NOMO-1 treated with DMSO at 0.1 percent for 48 hours (cell line): ENCODE results near the gene TRAF3IP1.
"Not testable (repeated sequence)": the region's sequence is repeated elsewhere in the genome, so short reads cannot be mapped to it uniquely, and the experiment has no call there.

Experiments used
- DNase-seq: peaks from one replicate; lab custom pipeline; 2025; ENCODE audit not compliant: unreplicated experiment; lab: John Stamatoyannopoulos, UW

TRAF3IP1 gene

DNA sequence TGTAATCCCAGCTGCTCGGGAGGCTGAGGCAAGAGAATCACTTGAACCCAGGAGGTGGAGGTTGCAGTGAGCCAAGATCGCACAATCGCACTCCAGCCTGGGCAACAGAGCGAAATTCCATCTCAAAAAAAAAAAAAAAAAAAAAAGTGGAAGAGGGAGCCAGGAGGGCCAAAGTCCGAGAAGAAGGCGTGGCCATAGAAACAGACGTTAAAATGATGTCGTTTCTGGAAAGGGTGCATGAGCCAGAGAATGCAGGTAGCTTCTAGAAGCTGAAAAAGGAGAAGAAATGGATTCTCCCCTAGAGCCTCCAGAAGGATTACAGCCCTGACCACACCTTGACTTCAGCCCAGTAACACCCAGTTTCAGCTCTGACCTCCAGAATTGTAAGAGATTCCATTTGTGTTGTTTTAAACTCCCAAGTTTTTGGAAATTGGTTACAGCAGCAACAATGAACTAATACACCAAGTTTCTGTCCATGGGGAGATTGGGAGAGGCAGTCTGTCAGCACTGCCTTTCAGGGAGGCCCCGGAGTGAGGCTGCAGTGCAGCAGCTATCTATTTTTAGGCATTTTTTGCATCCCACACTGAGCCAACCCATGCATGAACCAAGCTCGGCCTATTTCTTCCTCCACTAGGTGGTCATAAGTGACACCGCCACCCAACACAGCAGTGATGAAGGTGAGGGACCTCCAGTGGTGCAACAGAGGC lies 14.2 kb upstream of the TRAF3IP1 start:
- DNase-seq, result no peak

DNA sequence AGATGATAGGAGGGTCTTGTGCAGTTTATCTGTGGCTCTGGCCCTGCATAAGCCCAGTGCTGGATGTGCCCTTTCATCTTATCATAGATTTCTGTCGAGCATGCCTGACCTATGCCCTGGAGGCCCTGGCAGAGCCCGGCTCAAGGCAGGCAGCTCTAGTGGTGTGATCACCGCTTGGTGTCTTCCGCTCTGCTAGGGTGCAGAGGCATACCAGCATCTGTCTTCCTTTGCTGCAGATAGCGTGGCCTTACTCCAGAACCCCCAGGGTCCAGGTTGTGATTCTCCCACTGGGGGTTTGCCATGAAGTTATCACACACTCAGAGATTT lies 13.7 kb upstream of the TRAF3IP1 start:
- no peak for DNase-seq

DNA sequence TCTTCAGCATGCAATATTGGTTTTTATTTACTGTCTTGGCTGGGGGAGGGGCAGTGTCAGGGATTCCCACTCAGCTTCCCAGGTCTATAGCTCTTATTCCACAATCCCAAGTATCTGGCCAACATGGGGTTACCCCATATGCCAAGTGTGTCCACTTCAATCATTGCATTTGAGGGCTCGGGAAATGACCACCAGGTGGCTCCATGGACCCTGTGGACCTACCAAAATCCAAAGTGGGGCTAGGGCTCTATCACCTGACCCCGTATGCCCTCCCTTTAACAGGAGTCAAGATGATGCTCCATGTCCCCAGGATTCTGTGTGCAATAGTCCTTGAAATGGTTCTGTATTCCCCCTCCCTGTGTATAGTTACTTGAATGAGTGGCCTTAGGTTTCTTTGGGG lies 12.1 kb upstream of the TRAF3IP1 start:
- no peak for DNase-seq

DNA sequence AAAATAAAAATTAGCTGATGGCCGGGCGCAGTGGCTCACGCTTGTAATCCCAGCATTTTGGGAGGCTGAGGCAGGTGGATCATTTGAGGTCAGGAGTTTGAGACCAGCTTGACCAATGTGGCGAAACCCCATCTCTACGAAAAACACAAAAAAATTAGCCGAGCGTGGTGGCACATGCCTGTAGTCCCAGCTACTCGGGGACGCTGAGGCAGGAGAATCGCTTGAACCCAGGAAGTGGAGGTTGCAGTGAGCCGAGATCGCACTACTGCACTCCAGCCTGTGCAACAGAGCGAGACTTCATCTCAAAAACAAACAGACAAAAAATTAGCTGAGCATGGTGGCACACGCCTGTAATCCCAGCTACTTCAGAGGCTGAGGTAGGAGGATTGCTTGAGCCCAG lies 9.6 kb upstream of the TRAF3IP1 start:
- not testable (repeated sequence) for DNase-seq

DNA sequence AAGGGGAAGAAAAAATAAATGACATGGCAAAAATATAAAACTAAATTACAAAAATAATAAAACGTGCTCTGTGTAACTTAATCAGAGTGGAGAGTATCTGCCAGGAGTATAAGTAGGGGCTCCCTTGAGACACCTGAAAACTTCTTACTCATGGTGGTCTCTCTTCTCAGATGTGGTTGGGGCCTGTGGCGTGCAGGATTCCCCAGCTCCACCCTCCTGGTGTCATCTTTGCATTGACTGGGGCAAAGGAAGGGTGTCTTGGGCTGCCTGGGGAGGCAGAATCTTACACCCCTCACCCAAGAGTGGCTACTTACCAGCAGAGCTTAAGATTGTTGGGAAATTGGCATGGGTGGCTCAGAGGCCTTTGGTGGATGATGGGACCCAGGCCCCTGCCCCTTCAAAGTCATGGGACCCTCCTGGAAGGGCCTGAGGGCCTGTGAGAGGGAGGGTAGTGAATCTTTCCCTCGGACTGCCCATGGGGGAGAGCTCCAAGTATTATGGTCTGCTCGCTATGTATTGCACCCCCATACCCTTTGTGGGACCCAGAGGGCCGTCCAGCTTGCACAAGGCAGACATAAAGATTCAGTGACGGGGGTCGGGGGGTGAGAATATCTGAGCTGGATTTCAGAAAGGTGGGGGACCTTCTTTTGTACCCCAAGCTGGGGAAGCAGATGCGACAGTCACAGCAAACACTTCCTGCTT lies 6.9 kb upstream of the TRAF3IP1 start:
- no peak for DNase-seq

DNA sequence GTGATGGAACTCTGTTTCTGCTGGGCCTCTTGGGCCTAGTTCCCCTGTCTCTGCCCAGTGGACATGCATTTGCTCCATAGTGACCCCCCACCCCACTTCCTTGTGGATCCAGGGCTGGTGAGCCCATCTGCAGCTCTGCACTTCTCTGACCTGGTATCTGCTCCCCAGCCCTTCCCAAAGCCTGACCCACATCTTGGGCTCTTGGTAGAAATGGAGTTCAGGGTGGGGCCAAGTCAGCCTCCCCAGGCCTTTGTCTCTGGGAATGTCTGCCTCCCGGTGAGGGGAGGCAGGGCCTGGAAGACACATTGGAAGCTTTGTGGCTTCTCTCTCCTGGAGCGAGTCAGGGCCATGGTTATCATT lies 6.3 kb upstream of the TRAF3IP1 start:
- no peak for DNase-seq

DNA sequence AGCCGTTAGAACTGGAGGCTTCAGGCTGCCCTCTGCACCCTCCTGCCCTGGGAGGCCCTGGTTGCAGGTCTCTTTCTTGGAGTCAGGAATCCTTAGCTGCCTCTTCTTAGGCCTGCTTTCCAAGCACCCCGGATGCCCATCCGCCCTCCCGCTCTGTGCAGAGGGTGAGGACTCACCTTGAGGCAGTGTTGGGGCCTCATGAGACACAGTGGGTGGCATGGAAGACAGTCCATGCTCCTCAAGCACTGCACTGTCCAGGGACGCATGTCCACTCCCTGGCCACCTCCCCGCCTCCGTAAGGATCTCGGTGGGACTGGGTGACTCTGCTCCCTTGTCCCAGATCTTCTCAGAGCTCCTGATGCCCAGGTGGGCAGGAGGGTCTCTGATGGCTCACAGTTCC lies 5.7 kb upstream of the TRAF3IP1 start:
- DNase-seq, result no peak

DNA sequence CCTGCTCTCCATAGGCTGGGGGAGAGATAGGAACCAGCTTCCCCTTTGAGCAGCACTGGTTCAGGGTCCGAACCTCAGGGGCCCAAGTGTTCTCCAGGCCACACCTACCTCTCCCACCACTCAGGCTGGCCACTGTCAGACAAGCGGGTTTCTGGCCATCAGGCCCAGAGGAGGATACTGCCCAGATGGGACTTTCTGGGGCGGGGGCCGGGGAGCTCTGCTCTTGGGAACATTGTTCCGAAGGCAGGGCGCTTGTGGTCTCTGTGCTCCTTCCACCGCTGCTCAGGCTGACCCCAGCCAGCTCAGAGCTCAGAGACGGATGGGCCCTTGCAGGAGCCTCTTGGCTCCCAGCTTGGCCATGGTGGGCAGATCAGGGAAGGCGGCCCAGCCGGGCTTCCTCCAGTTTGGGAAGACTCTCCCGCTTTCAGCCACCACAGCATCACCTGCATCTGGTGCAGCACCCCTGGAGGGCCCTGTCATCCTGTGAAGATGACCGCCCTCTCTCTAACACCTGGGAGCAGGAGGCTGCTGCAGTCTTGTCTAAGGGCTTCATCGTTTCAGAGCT lies 5.2 kb upstream of the TRAF3IP1 start:
- DNase-seq, result no peak

DNA sequence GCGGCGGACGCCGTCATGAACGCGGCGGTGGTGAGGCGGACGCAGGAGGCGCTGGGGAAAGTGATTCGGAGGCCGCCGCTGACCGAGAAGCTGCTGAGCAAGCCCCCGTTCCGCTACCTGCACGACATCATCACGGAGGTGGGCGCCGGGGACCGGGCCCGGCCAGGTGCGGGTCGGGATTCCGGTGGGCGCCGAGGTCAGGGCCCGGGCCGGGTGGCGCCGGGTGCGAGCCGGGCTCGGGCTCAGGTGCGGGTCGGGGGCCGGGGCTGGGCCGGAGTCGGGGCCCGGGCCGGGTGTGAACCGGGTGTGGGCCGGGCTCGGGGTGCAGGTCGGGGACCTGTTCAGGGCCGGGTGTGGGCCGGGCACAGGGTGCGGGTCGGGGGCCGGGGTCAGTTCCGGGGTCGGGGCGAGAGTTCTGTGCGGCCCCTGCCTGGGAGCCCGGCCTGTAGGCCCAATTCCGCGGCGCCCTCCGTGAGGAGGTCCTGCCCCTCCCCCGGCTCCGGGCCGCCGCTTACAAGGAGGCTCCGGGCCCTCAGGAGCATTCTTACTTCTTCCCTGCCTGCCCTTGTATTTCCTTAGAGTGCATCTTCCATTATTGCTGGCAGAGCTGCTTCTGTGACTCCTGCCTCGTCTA lies 447 bp downstream of the TRAF3IP1 start:
- DNase-seq, result no peak

DNA sequence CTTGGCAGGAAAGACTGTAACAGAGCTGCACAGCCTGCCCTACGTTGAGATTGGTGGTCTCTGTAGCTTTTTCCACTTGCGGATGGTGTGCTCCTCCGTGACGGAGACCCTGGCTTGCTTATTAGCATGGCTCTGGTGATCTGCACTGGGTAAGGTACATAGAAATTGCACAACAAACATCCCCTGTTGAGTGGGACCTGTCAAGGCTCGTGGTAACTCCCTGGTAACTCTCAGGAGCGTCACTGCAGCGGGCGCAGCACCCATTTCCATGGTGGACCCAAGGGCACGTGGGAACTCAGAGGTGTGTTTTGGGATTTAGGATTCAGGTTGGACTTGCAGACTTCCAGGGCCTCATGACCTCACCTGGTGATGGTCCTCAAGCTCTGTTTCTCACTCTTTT lies 1.1 kb downstream of the TRAF3IP1 start:
- DNase-seq, result no peak

DNA sequence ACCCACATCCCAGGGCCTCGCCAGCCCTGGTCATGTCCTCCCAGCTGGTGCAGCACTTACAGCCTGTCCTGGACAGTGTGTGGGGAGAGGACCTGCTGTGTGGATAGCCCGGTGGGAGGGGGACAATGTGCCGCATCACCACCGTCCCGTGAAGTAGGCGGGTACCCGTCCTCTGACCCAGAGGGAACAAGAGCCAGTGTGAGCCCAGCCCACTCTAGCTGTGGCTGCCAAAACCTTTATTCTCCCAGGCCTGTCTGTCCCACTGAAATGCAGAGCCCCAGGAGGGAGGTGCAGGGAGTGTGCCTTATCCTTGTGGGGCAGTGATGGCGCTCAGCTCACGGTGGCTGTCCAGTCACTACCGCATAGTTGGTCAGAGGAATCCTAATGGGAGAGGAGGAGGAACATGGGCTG lies 1.7 kb downstream of the TRAF3IP1 start:
- no peak for DNase-seq

DNA sequence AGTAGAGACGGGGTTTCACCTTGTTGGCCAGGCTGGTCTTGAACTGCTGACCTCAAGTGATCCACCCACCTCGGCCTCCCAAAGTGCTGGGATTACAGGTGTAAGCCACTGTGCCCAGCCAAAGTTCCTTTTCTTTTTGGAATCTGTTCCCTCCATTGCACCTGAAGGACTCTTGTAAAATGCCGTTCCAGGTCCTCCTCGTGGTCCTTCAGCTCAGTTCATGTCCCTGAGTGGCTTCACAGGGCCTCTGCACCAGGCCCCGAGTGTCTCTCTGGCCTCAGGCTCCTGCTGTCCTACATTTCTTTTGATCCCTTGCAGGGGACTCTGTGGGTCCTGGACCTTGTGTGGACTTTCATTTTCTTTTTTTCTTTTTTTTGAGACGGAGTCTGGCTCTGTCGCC lies 3.9 kb downstream of the TRAF3IP1 start:
- DNase-seq, result not testable (repeated sequence)

DNA sequence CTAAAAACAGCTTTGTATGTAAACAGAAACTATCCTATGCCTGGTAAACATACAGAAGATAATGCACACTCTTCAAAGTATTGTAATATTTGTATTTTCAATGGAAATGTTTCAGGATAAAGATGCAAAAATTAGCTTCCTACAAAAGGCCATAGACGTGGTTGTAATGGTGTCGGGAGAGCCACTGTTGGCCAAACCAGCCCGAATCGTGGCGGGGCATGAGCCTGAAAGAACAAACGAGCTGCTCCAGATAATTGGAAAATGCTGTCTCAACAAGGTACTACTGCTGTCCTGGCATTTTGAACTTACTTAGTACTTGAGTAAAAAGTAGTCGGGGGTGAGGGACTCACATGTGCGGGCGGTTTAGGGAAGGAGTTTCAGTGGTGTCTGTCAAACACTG lies 5.4 kb downstream of the TRAF3IP1 start:
- no peak for DNase-seq

DNA sequence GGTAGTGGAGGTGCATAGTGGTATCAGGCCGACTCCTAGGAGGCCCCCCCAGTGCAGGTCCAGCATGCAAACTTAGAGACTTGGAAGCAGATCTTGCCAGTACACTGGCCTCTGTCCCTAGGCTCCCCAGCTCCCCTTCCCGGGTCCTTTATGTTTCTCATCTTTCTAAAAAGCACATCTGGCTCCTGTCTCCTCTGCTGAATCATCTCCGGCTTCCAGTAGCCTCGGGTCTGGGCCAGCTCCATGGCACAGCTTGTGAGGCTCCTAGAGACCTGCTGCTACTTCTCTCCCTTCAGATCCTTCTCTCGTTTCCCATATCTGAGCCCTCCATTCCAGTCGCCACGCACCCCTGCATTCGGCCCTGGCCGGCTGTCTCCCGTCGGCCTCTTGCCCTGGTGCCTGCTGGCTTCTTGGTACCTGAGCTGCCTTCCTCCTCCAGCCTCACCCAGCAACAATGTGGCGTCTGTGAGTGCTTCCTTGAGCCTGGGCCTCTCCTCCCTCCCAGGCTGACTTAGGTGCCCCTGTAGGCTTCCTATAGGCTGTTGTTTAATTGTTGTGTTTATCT lies 6.6 kb downstream of the TRAF3IP1 start:
- no peak for DNase-seq

DNA sequence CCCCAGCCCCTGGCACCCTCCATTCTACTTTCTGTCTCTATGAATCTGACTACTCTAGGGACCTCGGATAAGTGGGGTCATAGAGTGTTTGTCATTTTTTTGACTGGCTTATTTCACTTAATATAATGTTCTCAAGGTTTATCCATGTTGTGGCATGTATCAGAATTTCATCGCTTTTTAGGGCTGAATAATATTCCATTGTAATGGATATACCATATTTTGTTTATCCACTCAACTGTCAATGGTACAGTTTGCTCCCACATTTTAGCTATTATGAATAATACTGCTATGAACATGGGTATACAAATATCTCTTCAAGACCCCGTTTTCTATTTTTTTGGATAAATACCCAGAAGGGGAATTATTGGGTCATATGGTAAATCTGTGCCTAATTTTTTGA lies 7.4 kb downstream of the TRAF3IP1 start:
- no peak for DNase-seq

DNA sequence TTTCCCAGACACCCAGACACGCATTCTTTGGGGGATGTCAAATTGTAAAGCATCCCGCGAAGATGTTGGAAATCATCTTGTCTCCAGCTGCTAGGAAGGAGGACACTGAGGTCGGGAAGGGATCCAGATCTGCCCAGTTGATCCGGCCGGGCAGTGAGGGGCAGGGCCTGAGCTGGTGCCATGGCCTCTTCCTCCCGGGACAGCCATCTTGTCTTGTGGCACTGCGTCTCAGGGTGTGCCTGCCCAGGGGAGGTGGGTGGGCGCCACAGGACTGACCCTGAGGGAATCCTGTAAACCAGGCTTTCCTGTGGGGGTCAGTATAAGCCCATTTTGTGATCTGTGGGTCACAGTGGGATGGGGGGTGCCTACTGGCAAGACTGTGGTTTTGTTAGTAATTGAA lies 10.1 kb downstream of the TRAF3IP1 start:
- no peak for DNase-seq

DNA sequence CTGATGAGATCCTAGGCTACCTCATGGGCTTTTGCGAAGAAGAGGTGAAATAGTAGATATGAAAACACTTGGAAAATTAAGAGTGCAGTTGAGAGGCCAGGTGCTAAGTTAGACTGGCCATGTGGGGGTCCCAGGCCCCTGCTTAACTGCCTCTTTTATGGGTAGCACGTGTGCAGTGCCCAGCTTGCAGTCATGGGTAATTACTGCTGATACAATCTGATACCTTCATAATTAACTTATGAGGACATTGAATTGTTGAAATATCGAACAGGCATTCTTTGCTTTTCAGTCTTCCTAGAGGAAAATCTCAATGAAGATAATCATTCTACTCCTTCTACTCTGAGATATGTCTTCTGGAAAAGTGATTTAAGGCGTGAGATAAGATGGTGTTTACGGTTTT lies 11.6 kb downstream of the TRAF3IP1 start:
- DNase-seq, result no peak

DNA sequence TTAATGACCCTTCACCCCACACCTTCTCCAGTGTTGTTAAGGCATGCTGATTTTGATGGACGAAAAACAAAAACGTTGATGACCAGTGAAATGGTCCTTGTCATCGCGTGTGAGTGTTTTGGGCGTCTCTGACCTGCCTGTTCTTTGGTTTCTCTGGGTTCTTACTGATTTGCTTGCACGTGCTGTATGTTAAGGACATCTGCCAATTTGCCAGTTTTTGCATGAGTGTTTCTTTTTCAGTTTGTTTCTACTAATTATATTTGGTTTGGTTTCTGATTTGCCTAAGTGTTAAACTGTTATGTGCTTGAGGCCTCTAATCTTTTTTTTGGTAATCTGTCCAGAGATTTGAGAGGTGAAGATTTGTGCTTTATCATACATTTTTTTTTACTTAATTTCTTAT lies 14.6 kb downstream of the TRAF3IP1 start:
- DNase-seq, result no peak

DNA sequence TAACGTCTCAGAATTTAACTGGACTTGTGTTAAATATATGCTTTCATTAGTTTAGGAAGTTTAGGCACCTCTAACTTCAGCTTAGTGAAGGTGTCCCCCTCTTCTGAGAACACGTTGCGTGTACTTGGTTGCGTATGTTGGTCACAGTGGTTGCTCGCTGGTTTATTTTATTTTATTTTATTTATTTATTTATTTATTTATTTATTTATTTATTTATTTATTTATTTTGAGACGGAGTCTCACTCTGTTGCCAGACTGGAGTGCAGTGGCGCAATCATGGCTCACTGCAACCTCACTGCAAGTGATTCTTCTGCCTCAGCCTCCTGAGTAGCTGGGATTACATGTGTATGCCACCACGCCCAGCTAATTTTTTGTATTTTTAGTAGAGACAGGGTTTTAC lies 15.3 kb downstream of the TRAF3IP1 start:
- not testable (repeated sequence) for DNase-seq

DNA sequence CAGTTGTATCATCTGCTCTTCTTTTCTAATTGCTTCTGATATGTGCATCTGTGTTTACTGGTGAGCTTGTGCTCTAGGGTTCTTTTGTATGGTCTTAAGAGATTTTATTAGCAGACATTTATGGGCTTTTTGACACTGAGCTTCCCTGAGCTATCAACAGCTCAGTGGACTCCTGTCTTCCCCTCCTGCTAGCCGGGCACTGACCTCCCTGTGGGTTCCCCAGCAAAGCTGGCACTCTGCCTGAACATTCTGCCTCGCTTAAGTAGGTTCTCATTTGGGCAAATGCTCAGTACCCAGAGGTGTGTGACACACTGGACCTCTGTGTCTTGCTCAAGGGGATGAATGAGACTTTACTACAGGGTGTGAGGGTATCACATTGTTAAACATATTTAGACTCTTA lies 15.8 kb downstream of the TRAF3IP1 start:
- DNase-seq, result no peak

DNA sequence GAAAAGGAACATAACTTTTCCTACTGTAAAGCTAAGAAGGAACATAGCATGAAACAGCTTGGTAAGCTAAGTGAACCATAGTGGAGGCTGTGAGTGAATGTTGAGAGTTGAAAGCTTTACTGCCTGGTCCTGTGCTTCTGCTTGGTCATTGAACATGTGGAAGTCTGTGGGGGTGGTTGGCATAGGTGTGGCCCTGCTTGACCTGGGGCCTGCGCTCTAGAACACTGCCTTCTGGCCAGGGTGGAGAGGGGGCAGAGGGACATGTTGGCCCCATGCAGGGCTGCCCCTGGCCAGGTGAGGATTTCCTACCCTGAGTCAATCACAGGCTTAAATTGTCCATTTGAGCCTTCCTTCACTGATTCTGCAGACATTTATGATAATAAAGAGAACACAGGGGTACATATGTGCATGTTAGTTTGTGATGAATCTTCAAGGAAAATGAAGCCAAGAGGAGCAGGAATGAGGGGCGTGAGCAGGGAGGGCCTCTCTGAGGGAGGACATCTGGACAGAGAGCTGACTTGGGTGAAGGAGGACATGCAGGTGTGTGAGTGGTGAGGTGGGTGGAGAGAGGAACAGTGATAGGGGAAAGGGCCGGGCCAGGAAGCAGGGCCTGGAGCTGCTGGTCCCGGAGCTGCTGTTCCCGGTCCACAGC lies 16.6 kb downstream of the TRAF3IP1 start:
- no peak for DNase-seq
